GM18861 (cell line): ENCODE measurements around the gene KIAA1217.
"Not testable (repeated sequence)": the region's sequence is repeated elsewhere in the genome, so short reads cannot be mapped to it uniquely, and the experiment has no call there.

Experiments
- ATAC-seq: cut with Tn5 transposase; IDR thresholded peaks from one replicate; pipeline ENCODE4 v1.9.1; 2021; ENCODE audit not compliant: unreplicated experiment

Gene KIAA1217

DNA sequence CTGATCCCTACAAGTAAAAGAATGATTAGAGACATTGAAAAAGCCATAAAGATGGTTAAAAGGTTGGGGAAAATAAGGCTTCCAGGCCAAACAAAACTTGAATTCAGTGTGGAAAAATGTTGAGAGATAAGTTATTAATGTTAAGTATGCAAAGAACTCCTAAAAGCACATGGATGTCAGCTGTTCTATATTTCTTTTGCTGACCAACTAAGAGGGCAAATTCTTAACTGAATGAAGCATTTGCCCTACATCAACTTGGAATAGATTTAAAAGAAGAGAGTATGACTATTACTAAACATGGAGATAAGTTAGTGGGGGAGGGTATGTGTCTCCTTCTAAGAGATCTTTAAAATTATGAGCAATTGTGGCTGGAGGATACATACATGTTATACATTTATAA lies 124.8 kb downstream of the KIAA1217 start:
- no peak for ATAC-seq

DNA sequence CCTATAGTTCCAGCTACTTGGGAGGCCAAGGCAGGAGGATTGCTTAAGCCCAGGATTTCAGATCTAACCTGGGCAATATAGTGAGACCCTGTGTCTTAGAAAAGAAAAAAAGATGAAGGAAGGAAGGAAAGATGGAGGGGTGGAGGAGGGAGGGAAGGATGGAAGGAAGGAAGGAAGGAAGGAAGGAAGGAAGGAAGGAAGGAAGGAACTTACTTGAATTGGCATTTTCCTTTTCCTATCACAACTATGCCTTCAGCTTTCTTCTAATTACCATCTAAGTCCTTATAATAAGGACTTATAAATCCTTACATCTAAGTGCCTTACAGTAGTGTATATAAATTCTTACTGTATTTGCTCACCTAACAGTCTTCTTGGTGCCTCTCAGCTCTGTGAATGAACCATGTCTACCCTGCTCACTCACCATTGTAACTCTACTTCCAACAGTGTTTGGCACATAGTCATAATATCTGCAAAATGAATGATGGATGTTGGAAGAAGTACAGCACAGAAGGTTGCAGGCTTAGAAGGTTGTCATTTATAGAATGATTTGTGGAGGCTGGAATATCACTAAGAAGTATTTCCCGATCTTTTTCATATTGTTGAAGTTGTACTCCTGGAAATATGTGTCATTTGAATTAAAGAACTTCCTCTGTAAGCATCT lies 125.5 kb downstream of the KIAA1217 start:
- ATAC-seq, result no peak

DNA sequence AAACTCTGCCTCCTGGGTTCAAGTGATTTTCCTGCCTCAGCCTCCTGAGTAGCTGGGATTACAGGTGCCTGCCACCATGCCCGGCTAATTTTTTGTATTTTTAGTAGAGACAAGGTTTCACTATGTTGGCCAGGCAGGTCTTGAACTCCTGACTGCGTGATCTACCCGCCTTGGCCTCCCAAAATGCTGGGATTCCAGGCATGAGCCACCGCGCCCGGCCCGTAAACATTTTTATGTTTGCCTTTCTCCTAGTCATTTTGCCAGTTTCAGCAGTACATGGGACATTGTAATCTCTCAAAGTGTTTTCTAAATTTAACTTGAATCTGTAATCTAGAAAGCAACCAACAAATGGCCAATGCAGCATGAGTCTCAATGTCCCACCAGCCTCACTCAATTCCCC lies 128.8 kb downstream of the KIAA1217 start:
- ATAC-seq, result not testable (repeated sequence)

DNA sequence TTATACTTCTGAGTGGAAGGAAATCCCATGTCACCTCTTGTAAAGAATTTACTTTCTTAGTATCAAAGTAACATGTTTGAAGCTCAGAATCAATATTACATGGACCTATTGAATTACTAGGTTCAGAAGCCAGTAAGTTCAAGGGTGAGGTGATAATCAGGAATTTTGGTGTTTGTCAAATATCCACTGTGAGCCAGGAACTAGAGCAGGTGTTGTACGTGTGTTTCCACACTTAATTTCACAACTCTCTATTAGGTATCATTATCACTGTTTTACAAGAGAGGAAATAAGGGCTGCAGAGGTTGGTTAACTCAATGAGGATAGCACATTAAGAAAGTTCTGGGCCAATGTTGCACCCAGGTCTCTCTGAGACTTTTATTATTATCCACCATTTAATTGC lies 130.4 kb downstream of the KIAA1217 start:
- ATAC-seq, result no peak

DNA sequence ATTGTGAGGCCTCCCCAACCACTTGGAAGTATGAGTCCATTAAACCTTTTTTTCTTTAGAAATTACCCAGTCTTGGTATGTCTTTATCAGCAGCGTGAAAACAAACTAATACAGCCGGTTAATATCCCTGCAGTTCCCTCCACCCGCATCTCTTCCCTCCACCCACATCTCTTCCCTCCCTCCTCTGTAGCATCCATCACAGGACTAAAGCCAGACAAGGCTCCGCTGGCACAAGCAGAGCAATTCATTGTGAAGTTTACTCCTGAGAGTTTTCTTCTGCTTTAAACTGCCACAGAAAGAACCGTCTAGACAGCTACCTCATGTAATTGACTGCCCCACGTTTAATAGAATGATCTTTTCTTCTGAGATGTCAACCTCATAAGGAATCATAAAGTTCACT lies 131.5 kb downstream of the KIAA1217 start:
- no peak for ATAC-seq

DNA sequence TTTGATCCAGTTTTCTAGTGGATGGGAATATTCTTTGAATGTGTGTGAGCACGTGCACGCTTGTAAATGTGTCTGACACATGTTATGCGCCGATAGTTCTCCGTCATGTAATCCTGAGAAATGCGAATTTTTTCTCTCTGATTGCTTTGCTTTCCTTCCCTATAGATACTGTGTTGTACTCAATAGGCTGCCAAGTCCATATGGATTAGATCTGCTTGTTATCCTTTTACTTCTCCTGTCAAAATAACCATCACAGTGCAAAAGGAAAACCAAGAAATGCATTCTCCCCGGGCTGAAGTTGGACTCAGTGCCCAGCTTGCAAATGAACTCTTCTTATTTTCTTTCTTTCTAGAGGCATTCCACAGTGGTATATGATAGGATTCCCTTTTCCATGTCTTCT lies 131.9 kb downstream of the KIAA1217 start:
- ATAC-seq, result no peak

DNA sequence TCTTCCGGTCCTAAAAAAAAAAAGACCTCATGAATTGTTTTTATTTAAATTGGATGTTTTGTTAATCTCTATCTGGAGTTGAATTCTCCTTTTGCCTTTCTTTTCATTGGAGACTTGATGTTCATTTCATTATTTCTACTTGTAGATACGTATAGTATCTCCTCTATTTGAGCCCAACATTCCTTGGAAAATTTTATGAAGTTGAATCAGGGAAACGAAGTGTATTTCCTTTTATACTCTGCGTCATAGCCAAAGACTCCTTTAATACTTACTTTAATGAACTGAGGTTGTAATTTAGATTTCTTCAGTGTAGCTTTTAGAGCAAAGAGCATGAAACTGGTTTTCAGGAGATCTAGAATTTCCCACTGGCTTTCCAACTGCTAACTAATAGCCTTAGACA lies 132.4 kb downstream of the KIAA1217 start:
- ATAC-seq, result no peak

DNA sequence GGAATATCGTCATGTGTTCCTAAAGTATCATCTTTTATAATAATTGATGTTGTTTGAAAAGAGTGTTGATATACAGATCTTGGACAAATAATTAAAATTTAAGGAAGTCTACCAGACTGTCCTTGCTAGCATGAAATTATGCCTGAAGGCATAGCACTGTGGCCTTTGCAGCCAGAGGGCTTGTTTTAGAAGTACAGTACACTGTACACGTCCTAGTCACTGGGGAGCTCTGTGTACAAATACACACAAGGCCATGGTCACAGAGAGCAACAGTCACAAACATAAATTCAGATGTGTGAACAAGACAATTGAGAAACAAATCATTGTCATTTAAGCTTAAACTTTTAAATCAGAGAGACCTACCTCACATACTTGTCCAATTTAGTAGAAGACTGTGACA lies 133.0 kb downstream of the KIAA1217 start:
- no peak for ATAC-seq

DNA sequence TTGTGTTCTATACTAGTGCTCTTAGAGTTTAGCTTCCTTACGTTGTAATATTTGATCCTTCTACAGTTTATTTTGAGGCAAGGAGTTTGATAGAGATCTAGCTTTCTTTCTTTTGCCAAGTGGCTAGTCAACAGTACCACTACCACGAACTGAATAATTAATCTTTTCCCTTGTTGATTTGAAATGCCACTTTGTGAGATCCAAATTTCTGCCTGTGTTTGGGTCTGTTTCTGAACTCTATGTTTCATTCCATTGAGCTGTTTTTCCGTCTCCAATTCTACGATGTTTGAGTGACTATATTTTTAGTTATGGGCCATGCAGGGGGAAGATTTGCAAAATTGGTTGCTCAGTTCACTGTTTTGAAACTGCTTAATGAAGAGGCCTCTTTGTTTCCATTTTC lies 134.7 kb downstream of the KIAA1217 start:
- ATAC-seq, result no peak

DNA sequence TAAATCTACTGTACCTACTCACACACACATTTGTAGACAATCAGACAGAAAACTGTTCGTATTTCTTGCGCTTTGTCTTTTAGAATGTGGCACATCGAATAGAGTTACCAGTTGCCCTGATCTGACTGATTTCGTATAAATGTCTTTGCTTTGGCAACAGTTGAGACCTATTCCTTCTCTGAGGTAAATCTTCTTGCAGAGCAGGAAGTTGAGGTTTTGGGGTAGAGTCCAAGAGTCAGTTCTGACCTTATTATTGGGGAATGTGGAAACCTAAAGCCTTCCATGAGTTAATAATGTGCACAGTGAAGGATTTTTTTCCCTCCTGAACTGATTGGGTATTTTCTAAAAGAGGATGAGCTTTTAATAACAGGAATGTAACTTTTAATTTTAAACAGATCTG lies 135.3 kb downstream of the KIAA1217 start:
- no peak for ATAC-seq

DNA sequence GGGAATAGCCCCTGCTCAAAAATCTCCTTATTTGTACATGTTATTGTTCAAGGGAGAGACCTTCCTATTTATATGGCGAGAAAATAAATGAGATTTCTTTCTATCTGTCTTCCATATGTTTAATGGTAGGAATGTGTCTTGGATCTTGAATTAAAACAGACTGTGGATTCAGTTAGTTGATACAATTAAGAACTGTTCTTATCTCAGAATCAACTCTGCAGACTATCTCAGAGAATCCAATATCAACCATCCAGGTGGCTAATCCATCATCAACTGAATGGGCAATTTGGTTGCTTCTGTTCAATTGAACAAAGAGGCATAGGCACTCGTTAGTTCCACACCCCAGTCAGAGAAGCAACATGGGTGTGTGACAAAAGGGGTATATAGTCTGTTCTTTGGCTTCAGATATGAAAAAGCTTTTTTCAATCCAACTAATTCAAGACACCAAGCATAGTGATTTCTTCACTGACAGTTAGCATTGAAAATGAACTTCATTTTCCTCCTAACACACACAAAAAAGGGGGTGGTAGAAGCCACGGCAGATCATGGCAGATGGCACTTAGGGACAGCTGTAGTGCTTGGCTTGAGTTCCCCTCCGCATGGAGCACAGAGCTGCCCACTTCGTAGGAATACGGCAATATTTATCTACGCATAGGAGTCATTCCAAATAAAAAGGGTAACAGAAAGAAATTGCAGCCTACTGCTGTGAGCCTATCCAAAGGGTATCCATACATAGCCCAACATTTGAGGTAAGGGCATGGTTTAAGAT lies 135.9 kb downstream of the KIAA1217 start:
- ATAC-seq, result no peak

DNA sequence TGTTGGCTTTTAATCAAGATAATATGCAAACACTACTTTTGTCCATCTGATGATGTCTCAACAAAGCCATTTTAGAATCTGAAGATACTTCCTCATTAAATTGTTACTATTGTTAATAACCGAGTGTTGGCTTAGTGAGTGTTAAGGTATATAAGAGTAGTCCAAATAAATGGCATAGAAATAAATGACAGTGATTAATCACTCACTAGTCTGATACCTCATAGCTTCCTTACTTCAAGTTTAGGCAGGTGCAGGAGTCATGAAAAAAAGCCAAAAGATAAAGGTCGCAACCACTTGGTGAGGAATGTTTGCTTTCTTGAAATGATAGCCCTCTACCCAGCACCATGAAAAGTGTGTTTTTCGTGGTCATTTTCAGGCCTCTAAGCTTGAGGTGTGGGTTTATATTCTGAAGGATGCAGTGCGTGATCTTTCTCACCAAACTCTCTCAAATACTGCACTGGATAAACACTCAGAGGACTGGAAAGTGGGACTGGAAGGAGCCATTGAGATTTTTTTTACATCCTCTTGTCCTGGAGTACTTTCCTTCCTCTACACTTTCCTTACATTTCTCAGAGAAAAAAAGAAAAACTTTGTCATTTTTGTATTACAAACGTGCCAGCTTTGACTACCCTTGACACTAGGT lies 138.1 kb downstream of the KIAA1217 start:
- ATAC-seq, result no peak

DNA sequence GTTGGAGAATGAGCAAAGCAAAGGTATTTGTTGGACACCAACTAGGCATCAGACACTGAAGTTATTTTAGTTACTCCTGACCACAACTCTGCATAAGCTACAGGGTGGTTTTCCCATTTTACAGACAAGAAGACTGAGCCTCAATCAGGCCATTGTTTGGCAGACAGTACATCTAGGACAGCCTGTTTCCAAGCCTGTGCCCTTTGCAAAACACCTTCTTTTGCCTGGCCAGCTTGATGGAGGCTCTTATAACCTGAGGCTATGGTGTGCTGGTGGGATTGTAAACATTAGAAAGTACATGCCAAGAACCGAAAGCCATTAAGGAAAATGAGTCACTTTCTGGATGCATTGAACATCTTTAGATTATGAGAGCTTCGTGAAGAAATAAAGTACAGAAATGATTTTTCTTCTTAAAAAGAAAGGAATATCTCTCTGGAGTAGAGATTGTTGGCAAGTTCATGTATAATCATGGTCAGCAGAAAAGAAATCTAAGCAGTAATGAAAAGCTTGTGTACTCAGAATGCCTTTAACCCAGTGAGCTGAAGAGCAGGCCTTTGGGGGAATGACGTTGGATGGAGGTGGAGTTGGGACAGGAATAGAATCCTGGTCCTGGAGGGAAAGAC lies 140.6 kb downstream of the KIAA1217 start:
- no peak for ATAC-seq

DNA sequence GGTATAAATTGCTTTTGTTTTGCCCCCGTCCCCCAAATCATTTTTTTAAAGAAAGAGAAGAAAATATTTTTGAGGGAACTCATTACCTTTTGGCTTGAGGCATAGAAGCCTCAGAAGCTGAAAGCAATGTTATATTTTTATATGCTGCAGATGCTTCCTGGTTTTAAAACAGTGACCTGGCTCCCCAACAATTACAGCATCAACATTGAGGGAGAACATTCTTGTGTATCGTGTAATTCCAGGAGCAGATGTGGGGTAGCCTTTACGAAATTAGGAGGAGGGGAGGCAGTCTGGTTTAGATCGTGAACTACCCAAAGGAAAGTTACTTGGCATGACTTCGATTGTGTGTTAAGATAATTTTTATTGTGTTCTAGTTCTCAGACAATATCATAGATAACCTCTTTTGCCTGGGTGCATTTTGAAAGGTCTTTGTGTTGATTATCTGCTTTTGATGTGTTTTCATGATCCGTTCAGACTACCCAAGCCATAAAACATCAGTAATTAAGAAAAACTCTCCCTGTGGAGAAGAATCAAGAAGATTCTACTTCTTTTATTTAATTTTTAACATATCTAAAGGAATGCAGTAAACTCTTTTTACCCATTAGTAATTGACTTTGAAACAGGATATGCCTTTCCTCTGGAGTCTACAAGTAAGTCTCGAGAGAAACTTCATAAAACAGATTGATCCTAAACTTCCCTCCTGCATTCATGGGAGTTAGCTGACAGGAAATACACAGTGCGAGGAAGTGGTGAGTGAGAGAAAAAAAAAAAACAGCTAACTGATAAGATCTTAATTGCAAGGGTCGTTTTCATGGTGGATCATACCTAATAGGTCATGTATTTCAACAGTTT lies 141.4 kb downstream of the KIAA1217 start:
- ATAC-seq, result no peak

DNA sequence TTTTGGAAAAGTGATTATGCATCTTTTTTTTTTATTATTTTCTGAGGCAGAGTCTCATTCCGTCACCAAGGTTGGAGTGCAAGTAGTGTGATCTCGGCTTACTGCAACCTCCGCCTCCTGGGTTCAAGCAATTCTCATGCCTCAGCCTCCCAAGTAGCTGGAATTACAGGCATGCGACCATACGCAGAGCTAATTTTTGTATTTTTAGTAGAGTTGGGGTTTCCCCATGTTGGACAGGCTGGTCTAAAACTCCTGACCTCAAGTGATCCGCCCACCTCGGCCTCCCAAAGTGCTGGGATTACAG lies 141.9 kb downstream of the KIAA1217 start:
- not testable (repeated sequence) for ATAC-seq

DNA sequence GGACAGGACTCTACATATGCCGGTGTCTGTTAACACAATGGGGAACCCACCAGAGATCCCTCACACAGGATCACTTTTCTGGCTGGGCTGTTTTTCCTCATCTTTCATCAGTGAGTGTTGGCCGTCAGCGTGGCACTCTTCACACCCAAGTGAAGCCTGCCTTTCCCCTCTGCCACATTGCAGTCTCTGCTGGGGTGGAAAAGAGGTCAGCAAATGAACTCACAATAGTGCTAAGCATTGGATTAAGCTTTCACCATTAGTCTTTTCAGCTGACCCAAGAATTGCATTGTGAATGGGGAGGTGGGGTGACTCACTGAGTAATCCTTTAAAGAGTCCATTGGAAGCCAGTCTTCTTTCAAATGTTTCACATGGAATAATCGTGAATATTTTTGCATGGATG lies 143.0 kb downstream of the KIAA1217 start:
- ATAC-seq, result no peak

DNA sequence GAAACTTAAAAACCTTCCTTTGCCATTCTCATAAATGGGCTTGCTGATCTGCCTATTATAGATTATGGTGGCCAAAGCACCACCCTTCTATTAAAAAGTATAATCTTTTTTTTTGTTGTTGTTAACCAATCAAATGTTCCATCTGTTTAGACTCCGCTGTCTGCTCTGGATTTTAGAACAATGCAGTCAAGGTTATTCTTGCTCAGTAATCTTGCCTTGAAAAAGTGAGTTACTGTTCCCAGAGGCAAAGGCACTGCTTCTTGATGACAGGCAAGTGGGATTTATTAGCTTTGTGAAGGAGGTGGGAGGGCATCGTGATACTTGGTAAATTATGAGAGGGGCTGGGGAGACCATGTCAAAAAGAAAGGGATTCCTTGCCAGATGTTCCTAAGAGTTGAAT lies 143.5 kb downstream of the KIAA1217 start:
- ATAC-seq, result no peak

DNA sequence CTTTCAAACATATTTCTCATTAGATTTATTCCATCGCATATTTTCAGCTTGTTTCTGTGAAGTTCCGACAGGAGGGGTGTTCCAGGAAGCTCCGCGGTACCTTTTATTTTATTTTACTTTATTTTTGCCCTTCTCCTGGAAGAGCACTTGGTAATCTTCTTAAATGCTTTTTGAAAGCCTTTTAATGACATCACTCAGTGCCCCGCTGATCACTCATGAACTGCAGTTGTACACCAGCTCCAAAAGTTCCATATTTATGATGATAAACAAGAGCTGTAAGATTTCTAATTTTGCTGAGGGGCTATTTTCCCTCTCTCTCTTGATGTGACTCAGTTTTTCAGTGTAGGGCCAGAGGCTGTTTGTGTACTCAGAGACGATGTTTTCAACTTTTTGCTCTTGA lies 144.4 kb downstream of the KIAA1217 start:
- ATAC-seq, result no peak

DNA sequence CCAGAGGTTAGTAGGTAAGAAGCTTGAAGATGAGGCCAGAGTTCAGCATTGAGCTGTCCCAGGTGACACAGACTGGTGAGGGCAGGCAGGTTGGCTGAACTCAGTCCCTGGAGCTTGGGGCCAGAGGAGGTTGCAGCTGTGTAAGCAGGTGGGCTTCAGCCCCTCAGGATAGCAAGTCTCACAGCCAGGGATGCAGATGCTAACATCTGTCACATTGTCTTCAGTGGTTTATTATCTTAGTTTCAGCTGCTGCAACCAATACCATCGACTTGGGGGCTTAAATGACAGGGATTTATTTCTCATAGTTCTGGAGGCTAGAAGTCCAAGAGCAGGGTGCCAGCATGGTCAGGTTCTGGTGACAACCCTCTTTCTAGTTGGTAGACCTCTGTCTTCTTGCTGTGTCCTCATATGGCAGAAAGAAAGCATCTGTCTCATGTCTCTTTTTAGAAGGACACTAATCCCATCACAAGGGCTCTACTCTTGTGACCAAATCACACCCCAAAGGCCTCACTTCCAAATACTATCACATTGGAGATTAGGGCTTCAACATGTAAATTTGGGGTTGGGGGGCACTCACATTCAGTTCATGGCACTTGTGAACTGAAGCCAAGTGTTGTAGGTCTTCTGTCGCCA lies 146.2 kb downstream of the KIAA1217 start:
- no peak for ATAC-seq

DNA sequence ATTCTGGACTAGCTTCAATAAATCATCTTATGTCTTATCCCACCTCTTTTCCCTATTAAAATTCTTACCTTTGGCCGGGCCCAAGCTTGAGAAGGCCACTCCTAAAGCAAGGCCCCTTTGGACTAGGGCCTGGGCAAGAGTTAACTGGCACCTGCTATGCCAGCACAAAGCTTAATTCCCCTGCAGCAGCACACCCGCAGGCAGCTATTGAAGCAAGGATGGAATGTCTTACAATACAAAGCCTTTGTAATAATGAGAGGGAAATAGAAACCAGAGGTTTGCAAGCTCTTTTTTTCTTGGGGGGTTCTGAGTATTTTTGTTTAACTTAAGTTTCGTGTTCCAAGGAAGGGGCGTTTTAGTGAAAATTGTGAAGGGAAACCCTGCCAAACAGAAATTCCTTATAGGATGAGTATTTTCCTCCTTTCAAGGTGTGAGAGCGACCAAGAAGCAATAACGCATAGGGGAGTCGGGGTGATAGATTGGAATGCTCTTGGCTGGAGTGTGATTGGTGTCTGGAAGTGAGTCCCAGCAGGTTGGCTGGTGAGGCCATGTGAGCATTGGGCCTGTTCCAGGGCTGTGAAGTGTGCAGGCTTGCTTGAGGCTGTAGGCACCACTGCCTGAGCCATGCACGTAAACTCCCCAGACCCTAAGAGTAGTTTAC lies 148.5 kb downstream of the KIAA1217 start:
- ATAC-seq, result no peak
